MM.1S (cell line): ENCODE measurements around the gene NCKAP5.

Experiments used
- EZH2 ChIP-seq: fragments of 300-600 bp; sonication (generic); optimal IDR thresholded peaks from 2 replicates; pipeline ENCODE3; 2017; ENCODE audit warnings: low read depth, mild to moderate bottlenecking, antibody characterized with exemption, low read length, mixed read lengths
- TF ChIP-seq, protein P1 (sequence below): fragments of 300-600 bp; sonication (generic); IDR thresholded peaks from 2 replicates; pipeline ENCODE4 v1.5.1; 2016; ENCODE audit warnings: antibody characterized with exemption, low read length, mixed read lengths

DNA sequence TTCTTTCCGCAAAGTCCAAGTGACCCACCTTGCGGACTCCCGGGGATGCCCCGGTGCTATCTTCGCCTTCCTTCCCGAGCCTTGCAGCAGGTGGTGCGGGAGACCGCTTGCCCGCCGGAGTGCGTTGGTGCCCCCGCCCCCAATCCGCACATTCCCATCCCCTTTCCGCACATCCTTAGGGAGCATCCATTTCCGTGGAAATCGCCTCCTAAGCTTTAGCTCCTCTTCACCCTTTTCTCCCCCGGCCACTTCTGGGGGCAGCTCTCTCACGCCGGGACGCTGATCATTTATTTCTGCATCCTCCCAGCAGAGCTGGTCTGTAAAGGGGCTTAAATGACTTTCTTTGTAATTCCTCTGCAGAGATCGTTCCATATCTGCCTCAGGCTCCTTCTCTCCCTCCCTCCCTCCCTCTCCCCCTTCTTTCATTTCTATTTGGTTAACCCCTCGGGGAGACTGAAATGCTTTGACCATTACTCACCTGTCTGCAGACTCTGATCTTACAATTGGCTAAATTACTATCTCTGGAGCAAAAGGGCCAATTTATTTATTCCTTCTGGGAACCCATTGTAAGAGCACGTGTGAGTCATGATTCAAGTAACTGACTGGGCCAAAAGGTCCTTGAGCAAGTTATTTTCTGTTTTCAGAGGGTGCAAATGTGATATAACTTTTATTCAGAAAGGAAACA lies 897.0 kb downstream of the NCKAP5 start:
- TF ChIP-seq, protein P1, sequence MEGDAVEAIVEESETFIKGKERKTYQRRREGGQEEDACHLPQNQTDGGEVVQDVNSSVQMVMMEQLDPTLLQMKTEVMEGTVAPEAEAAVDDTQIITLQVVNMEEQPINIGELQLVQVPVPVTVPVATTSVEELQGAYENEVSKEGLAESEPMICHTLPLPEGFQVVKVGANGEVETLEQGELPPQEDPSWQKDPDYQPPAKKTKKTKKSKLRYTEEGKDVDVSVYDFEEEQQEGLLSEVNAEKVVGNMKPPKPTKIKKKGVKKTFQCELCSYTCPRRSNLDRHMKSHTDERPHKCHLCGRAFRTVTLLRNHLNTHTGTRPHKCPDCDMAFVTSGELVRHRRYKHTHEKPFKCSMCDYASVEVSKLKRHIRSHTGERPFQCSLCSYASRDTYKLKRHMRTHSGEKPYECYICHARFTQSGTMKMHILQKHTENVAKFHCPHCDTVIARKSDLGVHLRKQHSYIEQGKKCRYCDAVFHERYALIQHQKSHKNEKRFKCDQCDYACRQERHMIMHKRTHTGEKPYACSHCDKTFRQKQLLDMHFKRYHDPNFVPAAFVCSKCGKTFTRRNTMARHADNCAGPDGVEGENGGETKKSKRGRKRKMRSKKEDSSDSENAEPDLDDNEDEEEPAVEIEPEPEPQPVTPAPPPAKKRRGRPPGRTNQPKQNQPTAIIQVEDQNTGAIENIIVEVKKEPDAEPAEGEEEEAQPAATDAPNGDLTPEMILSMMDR = no peak
- TF ChIP-seq EZH2 = no peak
